GM18907 (cell line): Measurements from ENCODE around the gene NUP54.

ENCODE experiments used
- ATAC-seq: cut with Tn5 transposase; IDR thresholded peaks from one replicate; pipeline ENCODE4 v1.9.1; 2021; ENCODE audit warnings: mild to moderate bottlenecking, moderate library complexity; ENCODE audit not compliant: unreplicated experiment

Gene NUP54

GRCh38 chr4:76074993-76075600 is 73.1 kb downstream of the NUP54 start:
- ATAC-seq = no peak

GRCh38 chr4:76074468-76074867 is 73.7 kb downstream of the NUP54 start, which contains the start of gene ART3:
TSS of gene ART3 (plus strand) at chr4:76074709. CDS start at chr4:76075890, 1,181 bp downstream.
- no peak for ATAC-seq

- no peak for ATAC-seq
Measured at GRCh38 chr4:76072760-76073159, 75.4 kb downstream of the NUP54 start.

- peak; percentile 74 for ATAC-seq
Measured at GRCh38 chr4:76067652-76068286, 80.4 kb downstream of the NUP54 start.

- no peak for ATAC-seq
Measured at GRCh38 chr4:76066546-76066945, 81.7 kb downstream of the NUP54 start.
